Lung (tissue), 12 donors: Measurements from ENCODE around the gene SATB1. TPM values are rescaled to one million over a fixed set of nuclear protein-coding genes. Genes with fewer than 3 reads are reported as not detected.

Source experiments
- ATAC-seq: fragments of 200-7000 bp; cut with Tn5 transposase; one replicate; pipeline ENCODE4 v1.9.1; 2020; ENCODE audit warnings: moderate number of reproducible peaks; ENCODE audit not compliant: insufficient read depth, low FRiP score
- DNase-seq, 3 donors: peaks; one replicate each; pipeline ENCODE4 v3.0.0-alpha.2; 2013 to 2017
- H3K27ac ChIP-seq, 2 donors: one replicate each; pipeline ENCODE4 v1.5.1; 2013; ENCODE audit warnings: mild to moderate bottlenecking in 2 of 2, moderate library complexity in 2 of 2, control low read depth in 1 of 2, inconsistent platforms in 1 of 2, low read depth in 1 of 2, low read length in 1 of 2
- H3K27me3 ChIP-seq, 3 donors: one replicate each; pipeline ENCODE4 v1.5.1; 2013; ENCODE audit warnings: low read length in 2 of 3; ENCODE audit not compliant: control insufficient read depth in 3 of 3, insufficient read depth in 3 of 3
- H3K36me3 ChIP-seq, 4 donors: one replicate each; pipeline ENCODE4 v1.5.1; 2013; ENCODE audit warnings: low read length in 4 of 4, mild to moderate bottlenecking in 1 of 4, moderate library complexity in 1 of 4; ENCODE audit not compliant: control insufficient read depth in 4 of 4, insufficient read depth in 4 of 4
- H3K4me1 ChIP-seq, 5 donors: one replicate each; pipeline ENCODE4 v1.5.1; 2013; ENCODE audit warnings: low read length in 5 of 5, mild to moderate bottlenecking in 2 of 5, moderate library complexity in 1 of 5; ENCODE audit not compliant: control insufficient read depth in 5 of 5, insufficient read depth in 5 of 5
- H3K4me3 ChIP-seq: one replicate; pipeline ENCODE4 v1.5.1; 2013; ENCODE audit warnings: mild to moderate bottlenecking, control low read depth, moderate library complexity
- H3K9ac ChIP-seq, 2 donors: one replicate each; pipeline ENCODE4 v1.5.1; 2013; ENCODE audit warnings: low read length in 2 of 2, control low read depth in 1 of 2; ENCODE audit not compliant: insufficient read depth in 1 of 2
- H3K9me3 ChIP-seq, 4 donors: one replicate each; pipeline ENCODE4 v1.5.1; 2013; ENCODE audit warnings: low read length in 3 of 4, mild to moderate bottlenecking in 1 of 4, moderate library complexity in 1 of 4; ENCODE audit not compliant: control insufficient read depth in 4 of 4, insufficient read depth in 3 of 4
- CTCF ChIP-seq: IDR thresholded peaks from 2 replicates; pipeline ENCODE4 v1.5.1; 2012; ENCODE audit warnings: mild to moderate bottlenecking; ENCODE audit errors: control extremely low read depth, extremely low read depth
- WGBS, 2 donors: extraction: QIAGEN DNeasy Blood & Tissue Kit; methylation state at CpG; one replicate each; pipeline ENCODE4 v1.1.7; 2013; 5-methylcytosine and 5-hydroxymethylcytosine counted together
- polyA plus RNA-seq, 2 donors: library from polyadenylated mRNA; stranded (reverse); fragments of 200-250 nt; gene quantifications; one replicate each; pipeline ENCODE4 v1.2.1, GENCODE V29; 2013
- total RNA-seq, 2 donors: library from RNA; depleted of rRNA in 1 of 2; stranded (reverse); fragments of >200 nt in 1 of 2; gene quantifications; one replicate each; pipeline ENCODE4 v1.2.1, GENCODE V29; 2014 to 2021
- donor health status: control.
- donor health status: control.
- donor health status: Bipolar disorder and iron deficiency.
- donor health status: healthy.
- donor health status: DM: yes; HTN: yes; CAD: no.

SATB1 gene
- total and polyA plus RNA-seq, 4 donors, result 11.4 to 116 (median 16.9) TPM

- Histone ChIP-seq H3K36me3 (peaks cover 0 to 8% (median 6%) of the 10 kb centered on the region in 4 donors), H3K27me3 (no peaks in the 10 kb centered on the region), H3K4me1 (no peaks in the 10 kb centered on the region), H3K9ac (no peak overlapping the region), H3K27ac (no peak overlapping the region), H3K4me3 (no peak overlapping the region), H3K9me3 (no peaks in the 10 kb centered on the region)
- no peak for ATAC-seq
- no peak for DNase-seq
- WGBS, 2 donors, result 82% methylated on average over 4 of the region's 4 CpGs
- no peak for TF ChIP-seq CTCF
Measured at GRCh38 chr3:18372786-18373405, 52.2 kb downstream of the SATB1 start.

GRCh38 chr3:18370672-18371071, 54.5 kb downstream of the SATB1 start:
- Histone ChIP-seq H3K4me3 (no peak overlapping the region), H3K9me3 (no peaks in the 10 kb centered on the region), H3K27ac (no peak overlapping the region), H3K36me3 (peaks cover 0 to 15% (median 6%) of the 10 kb centered on the region in 4 donors), H3K27me3 (no peaks in the 10 kb centered on the region), H3K4me1 (no peaks in the 10 kb centered on the region), H3K9ac (no peak overlapping the region)
- no peak for DNase-seq
- 90 to 97% methylated on average over 7 of the region's 7 CpGs for WGBS, 2 donors
- no peak for TF ChIP-seq CTCF
- no peak for ATAC-seq

GRCh38 chr3:18369551-18370185, 55.5 kb downstream of the SATB1 start:
- H3K9me3 ChIP-seq, result no peaks in the 10 kb centered on the region
- WGBS, 2 donors, result 43 to 70% methylated on average over 13 of the region's 13 CpGs
- no peaks in the 10 kb centered on the region for H3K27me3 ChIP-seq
- peaks cover 0 to 15% (median 5%) of the 10 kb centered on the region in 4 donors for H3K36me3 ChIP-seq
- H3K4me3 ChIP-seq, result no peak overlapping the region
- no peak for DNase-seq
- no peaks in the 10 kb centered on the region for H3K4me1 ChIP-seq
- ATAC-seq, result no peak
- no peak for TF ChIP-seq CTCF
- no peak overlapping the region for H3K27ac ChIP-seq
- no peak overlapping the region for H3K9ac ChIP-seq

GRCh38 chr3:18366258-18366657, 58.9 kb downstream of the SATB1 start:
- 90 to 95% methylated on average over 3 of the region's 3 CpGs for WGBS, 2 donors
- no peak for ATAC-seq
- Histone ChIP-seq H3K9ac (no peak overlapping the region), H3K9me3 (no peaks in the 10 kb centered on the region), H3K4me1 (no peaks in the 10 kb centered on the region), H3K27me3 (no peaks in the 10 kb centered on the region), H3K36me3 (peaks cover 0 to 11% (median 2%) of the 10 kb centered on the region in 4 donors), H3K4me3 (no peak overlapping the region), H3K27ac (no peak overlapping the region)
- DNase-seq, result no peak
- no peak for TF ChIP-seq CTCF
